Coronary artery (tissue), 2 donors: ENCODE measurements around the gene RBMS1.

Source experiments
- DNase-seq: peaks from one replicate; pipeline ENCODE4 v3.0.0-alpha.2; 2017; ENCODE audit warnings: low spot score
- H3K27ac ChIP-seq, 2 donors: fragments of 200-600 bp; sonication (generic); one replicate each; pipeline ENCODE4 v1.5.1; 2016 to 2019
- H3K4me3 ChIP-seq: fragments of 200-600 bp; sonication (generic); 2 replicates; pipeline ENCODE4 v1.5.1; 2016; ENCODE audit warnings: mild to moderate bottlenecking, moderate library complexity
- CTCF ChIP-seq: fragments of 200-600 bp; sonication (generic); IDR thresholded peaks from one replicate; pipeline ENCODE4 v1.5.1; 2019; ENCODE audit warnings: antibody characterized with exemption

Gene RBMS1

GRCh38 chr2:160228141-160228917 lies 265.3 kb downstream of the RBMS1 start:
- Histone ChIP-seq H3K4me3 (no peak overlapping the region), H3K27ac (no peak overlapping the region)
- DNase-seq = no peak
- TF ChIP-seq CTCF = no peak

GRCh38 chr2:160227293-160227915 lies 266.2 kb downstream of the RBMS1 start:
- Histone ChIP-seq H3K27ac (no peak overlapping the region), H3K4me3 (no peak overlapping the region)
- DNase-seq = no peak
- TF ChIP-seq CTCF = no peak

- Histone ChIP-seq H3K4me3 (no peak overlapping the region), H3K27ac (no peak overlapping the region)
- TF ChIP-seq CTCF = no peak
- DNase-seq = no peak
These were observed 267.2 kb downstream of the RBMS1 start for GRCh38 chr2:160226367-160226766.

GRCh38 chr2:160225722-160226121 lies 267.9 kb downstream of the RBMS1 start:
- TF ChIP-seq CTCF = no peak
- Histone ChIP-seq H3K4me3 (no peak overlapping the region), H3K27ac (no peak overlapping the region)
- no peak for DNase-seq

- TF ChIP-seq CTCF = no peak
- DNase-seq = no peak
- Histone ChIP-seq H3K4me3 (no peak overlapping the region), H3K27ac (peak overlapping the region in 1 of 2 donors; percentile 29)
These were observed 269.1 kb downstream of the RBMS1 start for GRCh38 chr2:160224507-160224906.

- DNase-seq = no peak
- H3K27ac ChIP-seq = peak overlapping the region in 1 of 2 donors; percentile 29
- no peak for TF ChIP-seq CTCF
- no peak overlapping the region for H3K4me3 ChIP-seq
These were observed 269.5 kb downstream of the RBMS1 start for GRCh38 chr2:160224060-160224459.

GRCh38 chr2:160223560-160223959 lies 270.0 kb downstream of the RBMS1 start:
- Histone ChIP-seq H3K27ac (no peak overlapping the region), H3K4me3 (no peak overlapping the region)
- no peak for TF ChIP-seq CTCF
- no peak for DNase-seq
